Small intestine (tissue), 7 donors: ENCODE data around the gene PRDM16. TPM values are rescaled to one million over a fixed set of nuclear protein-coding genes. Genes with fewer than 3 reads are reported as not detected.

ENCODE experiments used
- DNase-seq, 2 donors: peaks; one replicate each; pipeline versions ENCODE4 v3.0.0 to v3.0.0-alpha.2; 2013
- FAIRE-seq: peaks from 2 replicates; lab custom pipeline; 2012; peaks lifted over from hg19 to GRCh38; lab: Jason Lieb, UNC
- H3K27ac ChIP-seq, 3 donors: one replicate each; pipeline ENCODE4 v1.5.1; 2013; ENCODE audit warnings: low read length in 2 of 3, mild to moderate bottlenecking in 2 of 3, control low read depth in 1 of 3, inconsistent platforms in 1 of 3, low read depth in 1 of 3, moderate library complexity in 1 of 3
- H3K27me3 ChIP-seq, 3 donors: one replicate each; pipeline ENCODE4 v1.6.1; 2013; ENCODE audit warnings: low read length in 3 of 3, inconsistent platforms in 1 of 3; ENCODE audit not compliant: control insufficient read depth in 3 of 3, insufficient read depth in 3 of 3
- H3K36me3 ChIP-seq, 3 donors: one replicate each; pipeline ENCODE4 v1.6.1; 2013; ENCODE audit warnings: low read length in 3 of 3, inconsistent platforms in 1 of 3, low read depth in 1 of 3, mild to moderate bottlenecking in 1 of 3, moderate library complexity in 1 of 3; ENCODE audit not compliant: control insufficient read depth in 3 of 3, insufficient read depth in 2 of 3
- H3K4me1 ChIP-seq, 3 donors: one replicate each; pipeline ENCODE4 v1.6.1; 2013; ENCODE audit warnings: low read length in 2 of 3, inconsistent platforms in 1 of 3, low read depth in 1 of 3, mild to moderate bottlenecking in 1 of 3, moderate library complexity in 1 of 3; ENCODE audit not compliant: control insufficient read depth in 3 of 3, insufficient read depth in 2 of 3
- H3K4me3 ChIP-seq, 3 donors: one replicate each; pipeline ENCODE4 v1.5.1; 2013; ENCODE audit warnings: low read length in 3 of 3, control low read depth in 1 of 3, inconsistent platforms in 1 of 3, low read depth in 1 of 3, mild to moderate bottlenecking in 1 of 3, moderate library complexity in 1 of 3
- H3K9me3 ChIP-seq, 2 donors: one replicate each; pipeline ENCODE4 v1.6.1; 2013; ENCODE audit warnings: low read depth in 1 of 2, low read length in 1 of 2; ENCODE audit not compliant: control insufficient read depth in 2 of 2, insufficient read depth in 1 of 2
- WGBS, 3 donors: extraction: QIAGEN DNeasy Blood & Tissue Kit; methylation state at CpG; one replicate each; pipeline ENCODE4 v1.1.7; 2013; 5-methylcytosine and 5-hydroxymethylcytosine counted together
- polyA plus RNA-seq, 4 donors: library from polyadenylated mRNA; stranded (reverse) in 3 of 4; unstranded in 1 of 4; fragments of 200-250 nt in 3 of 4; fragments of 120-200 nt in 1 of 4; gene quantifications; one replicate each; pipeline versions ENCODE4 v1.2.1 to v1.2.3, GENCODE V29; 2013
- donor health status: healthy with polysubstance abuse.
- donor health status: control.
- donor health status: control.
- donor health status: Bipolar disorder and iron deficiency.
- donor health status: healthy.

PRDM16 gene
- polyA plus RNA-seq, 4 donors, result 5.4 to 11.4 (median 8.2) TPM

GRCh38 chr1:3274972-3275371 is 206.0 kb downstream of the PRDM16 start:
- peak in 1 of 2 donors; percentile 51 for DNase-seq
- WGBS, 3 donors, result 25 to 67% (median 41%) methylated on average over 12 of the region's 12 CpGs

GRCh38 chr1:3275471-3276340 is 206.7 kb downstream of the PRDM16 start:
- Histone ChIP-seq H3K36me3 (peaks cover 0 to 33% (median 0%) of the 10 kb centered on the region in 3 donors), H3K27ac (peak overlapping the region in 1 of 3 donors; percentile 50), H3K4me1 (peaks cover 0 to 7% (median 0%) of the 10 kb centered on the region in 3 donors), H3K9me3 (no peaks in the 10 kb centered on the region), H3K4me3 (no peak overlapping the region), H3K27me3 (no peaks in the 10 kb centered on the region)
- FAIRE-seq (no peak), DNase-seq (no peak)
- WGBS, 3 donors, result 69 to 76% (median 72%) methylated on average over 36 to 37 of the region's 37 CpGs

More at GRCh38 chr1:3274972-3275371, 206.0 kb downstream of the PRDM16 start:
- FAIRE-seq, result no peak
- H3K4me1 ChIP-seq, result peaks cover 0 to 7% (median 0%) of the 10 kb centered on the region in 3 donors
- no peaks in the 10 kb centered on the region for H3K9me3 ChIP-seq
- H3K36me3 ChIP-seq, result peaks cover 0 to 32% (median 0%) of the 10 kb centered on the region in 3 donors
- no peaks in the 10 kb centered on the region for H3K27me3 ChIP-seq
- peak overlapping the region in 1 of 3 donors; percentile 50 for H3K27ac ChIP-seq
- no peak overlapping the region for H3K4me3 ChIP-seq

DNA sequence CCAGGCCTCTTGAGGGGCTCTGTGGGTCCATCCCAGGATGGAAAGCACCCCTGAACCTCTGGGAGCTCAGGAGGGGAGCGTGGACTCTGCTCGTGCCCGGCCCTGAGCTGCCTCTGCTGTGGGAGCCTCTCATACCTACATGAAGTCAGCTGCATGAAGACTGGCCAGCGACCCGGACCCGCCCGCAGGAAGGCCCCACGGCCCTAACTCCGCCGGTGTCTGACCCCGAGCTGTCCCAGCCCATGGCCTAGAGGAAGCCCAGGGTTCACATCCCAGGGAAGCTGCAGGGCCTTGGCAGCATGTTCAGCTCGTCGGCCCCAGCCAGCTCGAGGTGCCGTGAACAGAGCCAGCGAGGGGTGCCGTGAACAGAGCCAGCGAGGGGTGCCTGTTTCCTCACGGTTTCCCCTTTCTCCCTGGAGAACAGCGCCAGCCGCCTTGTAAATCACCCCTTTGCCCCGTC is 207.4 kb downstream of the PRDM16 start:
- Histone ChIP-seq H3K9me3 (no peaks in the 10 kb centered on the region), H3K27ac (no peak overlapping the region), H3K27me3 (no peaks in the 10 kb centered on the region), H3K36me3 (peaks cover 0 to 32% (median 0%) of the 10 kb centered on the region in 3 donors), H3K4me3 (no peak overlapping the region), H3K4me1 (peaks cover 0 to 1% (median 0%) of the 10 kb centered on the region in 3 donors)
- DNase-seq (no peak), FAIRE-seq (no peak)
- WGBS, 3 donors, result 83 to 89% (median 85%) methylated on average over 19 to 22 of the region's 22 CpGs

DNA sequence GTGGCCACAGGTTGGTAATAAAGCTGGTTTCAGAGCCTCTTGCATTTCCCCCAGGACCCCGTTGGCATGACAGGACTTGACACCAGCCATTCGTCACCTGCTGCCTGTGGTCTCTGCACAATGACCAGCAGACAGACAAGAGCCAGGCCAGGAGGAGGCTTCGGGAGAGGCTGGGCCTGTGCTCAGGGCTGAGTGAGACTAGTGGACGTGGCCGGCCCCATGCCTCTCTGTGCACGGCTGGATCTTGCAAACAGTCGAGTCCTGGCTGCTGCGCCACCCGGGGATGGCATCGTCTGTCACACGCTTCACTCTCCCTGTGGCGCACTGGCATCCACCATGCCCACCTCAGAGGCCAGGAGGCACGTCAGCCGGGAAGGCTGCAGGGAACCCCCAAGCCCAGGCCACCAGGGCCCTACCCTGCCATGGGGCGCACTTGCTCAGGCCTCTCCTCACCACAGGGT is 208.0 kb downstream of the PRDM16 start:
- Histone ChIP-seq H3K4me1 (no peaks in the 10 kb centered on the region), H3K36me3 (peaks cover 0 to 32% (median 0%) of the 10 kb centered on the region in 3 donors), H3K9me3 (no peaks in the 10 kb centered on the region), H3K4me3 (no peak overlapping the region), H3K27me3 (no peaks in the 10 kb centered on the region), H3K27ac (no peak overlapping the region)
- FAIRE-seq, result no peak
- 89 to 93% (median 90%) methylated on average over 15 of the region's 15 CpGs for WGBS, 3 donors
- no peak for DNase-seq

DNA sequence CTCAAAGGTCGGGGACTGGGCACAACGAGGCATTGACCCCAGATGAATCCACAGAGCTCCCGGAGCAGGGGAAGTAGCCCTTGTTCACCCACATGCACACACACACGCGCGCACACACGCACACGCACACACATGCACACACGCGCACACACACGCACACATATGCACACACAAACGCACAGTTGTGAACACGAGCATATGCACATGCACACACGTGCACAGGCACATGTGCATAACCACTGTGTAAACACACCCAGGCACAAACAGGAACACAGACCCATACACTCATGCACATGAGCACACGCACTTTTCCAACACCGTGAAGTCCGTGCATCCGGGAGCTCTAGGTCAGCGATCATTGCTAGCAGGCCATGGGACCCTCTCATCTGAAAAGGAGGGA is 208.6 kb downstream of the PRDM16 start:
- no peak for DNase-seq
- 87 to 94% (median 90%) methylated on average over 18 to 19 of the region's 19 CpGs for whole genome bisulfite sequencing, 3 donors

DNA sequence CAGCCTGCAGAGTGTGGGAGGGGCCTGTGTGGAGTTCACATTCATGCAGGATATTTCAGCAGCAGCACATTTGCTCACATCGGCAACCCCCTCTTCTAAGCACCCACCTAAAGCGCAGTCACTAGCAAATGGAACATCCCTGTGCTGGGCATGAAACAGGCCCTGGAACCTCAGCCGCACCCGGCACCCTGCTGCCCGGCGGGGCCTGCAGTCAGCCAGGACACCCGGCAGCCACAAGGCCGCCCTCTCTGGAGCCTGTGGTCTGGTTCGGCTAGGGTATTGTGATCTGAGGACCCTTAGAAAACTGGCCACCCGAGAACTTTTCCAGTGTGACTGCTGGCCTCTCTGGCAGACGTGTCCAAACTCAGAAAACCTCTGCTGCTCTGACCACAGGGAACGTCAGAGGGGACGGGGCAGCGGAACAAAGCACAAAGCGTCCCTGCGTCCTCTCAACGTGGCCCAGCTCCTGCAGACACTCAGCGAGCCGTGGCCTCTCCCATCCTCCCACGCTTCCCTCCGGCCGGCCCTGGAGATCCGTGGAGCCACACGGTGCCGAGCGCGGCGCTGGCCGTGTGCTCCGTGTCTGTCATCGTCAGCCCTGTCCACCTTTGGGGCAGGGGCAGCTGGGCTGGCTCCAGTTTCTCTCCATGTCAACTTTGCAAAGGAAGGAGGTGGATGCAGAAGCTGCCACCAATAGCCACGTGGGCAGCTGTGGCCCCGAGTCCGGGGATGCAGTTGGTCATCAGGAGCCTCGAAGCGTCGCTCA is 209.6 kb downstream of the PRDM16 start:
- peaks cover 0 to 30% (median 0%) of the 10 kb centered on the region in 3 donors for H3K36me3 ChIP-seq
- 91 to 93% (median 92%) methylated on average over 37 of the region's 37 CpGs for WGBS, 3 donors
- H3K4me3 ChIP-seq, result no peak overlapping the region
- no peak for FAIRE-seq
- H3K9me3 ChIP-seq, result no peaks in the 10 kb centered on the region
- peaks cover 0 to 8% (median 0%) of the 10 kb centered on the region in 3 donors for H3K4me1 ChIP-seq
- no peak for DNase-seq
- no peak overlapping the region for H3K27ac ChIP-seq
- peaks cover 0 to under 1% (median 0%) of the 10 kb centered on the region in 3 donors for H3K27me3 ChIP-seq

More for the DNA sequence above, 208.6 kb downstream of the PRDM16 start:
- H3K4me1 ChIP-seq, result no peaks in the 10 kb centered on the region
- peaks cover 0 to 30% (median 0%) of the 10 kb centered on the region in 3 donors for H3K36me3 ChIP-seq
- no peak for FAIRE-seq
- H3K4me3 ChIP-seq, result no peak overlapping the region
- H3K27ac ChIP-seq, result no peak overlapping the region
- no peaks in the 10 kb centered on the region for H3K9me3 ChIP-seq
- H3K27me3 ChIP-seq, result no peaks in the 10 kb centered on the region

DNA sequence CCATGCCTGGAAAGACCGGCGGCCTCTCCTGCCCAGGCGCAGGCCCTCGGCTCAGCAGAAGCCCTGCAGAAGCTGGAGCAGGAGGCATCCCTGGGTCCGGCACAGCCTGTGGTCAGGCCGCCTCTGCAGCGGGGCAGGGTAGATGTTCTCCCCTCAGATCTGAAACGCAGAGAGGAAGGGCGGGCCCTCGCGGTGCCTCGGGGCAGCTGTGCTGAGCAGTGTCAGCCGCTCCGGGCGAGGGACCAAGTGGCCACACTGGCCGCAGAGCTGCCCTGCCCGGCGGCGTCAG is 210.1 kb downstream of the PRDM16 start:
- Histone ChIP-seq H3K27me3 (peaks cover 0 to 4% (median 0%) of the 10 kb centered on the region in 3 donors), H3K4me1 (peaks cover 0 to 12% (median 0%) of the 10 kb centered on the region in 3 donors), H3K9me3 (no peaks in the 10 kb centered on the region), H3K27ac (no peak overlapping the region), H3K36me3 (peaks cover 0 to 30% (median 0%) of the 10 kb centered on the region in 3 donors), H3K4me3 (no peak overlapping the region)
- WGBS, 3 donors, result 88 to 96% (median 89%) methylated on average over 18 to 19 of the region's 19 CpGs
- DNase-seq, result no peak
- no peak for FAIRE-seq

- Histone ChIP-seq H3K4me3 (no peak overlapping the region), H3K9me3 (no peaks in the 10 kb centered on the region), H3K27ac (no peak overlapping the region), H3K36me3 (peaks cover 0 to 22% (median 0%) of the 10 kb centered on the region in 3 donors), H3K27me3 (peaks cover 0 to 7% (median 0%) of the 10 kb centered on the region in 3 donors), H3K4me1 (peaks cover 0 to 37% (median 7%) of the 10 kb centered on the region in 3 donors)
- FAIRE-seq (no peak), DNase-seq (no peak)
- WGBS, 3 donors, result 91 to 95% (median 93%) methylated on average over 8 of the region's 8 CpGs
Observed at GRCh38 chr1:3281735-3282134, 212.7 kb downstream of the PRDM16 start.
